GM10266 (cell line): ENCODE measurements around the gene MMD2.

Source experiments
- DNase-seq: peaks from one replicate; pipeline ENCODE4 v3.0.0; 2012; ENCODE audit errors: extremely low spot score
- TF ChIP-seq, protein P1 (sequence below): IDR thresholded peaks from 2 replicates; pipeline ENCODE4 v1.5.1; 2012; ENCODE audit warnings: mild to moderate bottlenecking, low read depth; ENCODE audit not compliant: control insufficient read depth, insufficient read depth; ENCODE audit errors: missing control alignments

MMD2 gene

DNA sequence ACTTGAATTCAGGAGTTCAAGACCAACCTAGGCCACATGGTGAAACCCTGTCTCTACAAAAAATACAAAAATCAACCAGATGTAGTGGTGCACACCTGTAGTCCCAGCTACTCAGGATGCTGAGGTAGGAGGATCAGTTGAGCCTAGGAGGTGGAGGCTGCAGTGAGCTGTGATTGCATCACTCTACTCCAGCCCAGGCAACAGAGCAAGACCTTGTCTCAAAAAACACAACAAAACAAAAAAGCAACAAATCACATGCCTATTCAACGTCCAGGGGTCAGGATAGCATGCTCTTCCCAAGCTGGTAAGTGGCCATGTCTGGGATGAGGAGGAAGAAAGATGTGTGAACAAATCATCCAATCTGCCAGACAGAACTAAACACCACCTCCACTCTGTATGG lies 69.3 kb downstream of the MMD2 start:
- TF ChIP-seq, protein P1, sequence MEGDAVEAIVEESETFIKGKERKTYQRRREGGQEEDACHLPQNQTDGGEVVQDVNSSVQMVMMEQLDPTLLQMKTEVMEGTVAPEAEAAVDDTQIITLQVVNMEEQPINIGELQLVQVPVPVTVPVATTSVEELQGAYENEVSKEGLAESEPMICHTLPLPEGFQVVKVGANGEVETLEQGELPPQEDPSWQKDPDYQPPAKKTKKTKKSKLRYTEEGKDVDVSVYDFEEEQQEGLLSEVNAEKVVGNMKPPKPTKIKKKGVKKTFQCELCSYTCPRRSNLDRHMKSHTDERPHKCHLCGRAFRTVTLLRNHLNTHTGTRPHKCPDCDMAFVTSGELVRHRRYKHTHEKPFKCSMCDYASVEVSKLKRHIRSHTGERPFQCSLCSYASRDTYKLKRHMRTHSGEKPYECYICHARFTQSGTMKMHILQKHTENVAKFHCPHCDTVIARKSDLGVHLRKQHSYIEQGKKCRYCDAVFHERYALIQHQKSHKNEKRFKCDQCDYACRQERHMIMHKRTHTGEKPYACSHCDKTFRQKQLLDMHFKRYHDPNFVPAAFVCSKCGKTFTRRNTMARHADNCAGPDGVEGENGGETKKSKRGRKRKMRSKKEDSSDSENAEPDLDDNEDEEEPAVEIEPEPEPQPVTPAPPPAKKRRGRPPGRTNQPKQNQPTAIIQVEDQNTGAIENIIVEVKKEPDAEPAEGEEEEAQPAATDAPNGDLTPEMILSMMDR, result no peak
- no peak for DNase-seq

DNA sequence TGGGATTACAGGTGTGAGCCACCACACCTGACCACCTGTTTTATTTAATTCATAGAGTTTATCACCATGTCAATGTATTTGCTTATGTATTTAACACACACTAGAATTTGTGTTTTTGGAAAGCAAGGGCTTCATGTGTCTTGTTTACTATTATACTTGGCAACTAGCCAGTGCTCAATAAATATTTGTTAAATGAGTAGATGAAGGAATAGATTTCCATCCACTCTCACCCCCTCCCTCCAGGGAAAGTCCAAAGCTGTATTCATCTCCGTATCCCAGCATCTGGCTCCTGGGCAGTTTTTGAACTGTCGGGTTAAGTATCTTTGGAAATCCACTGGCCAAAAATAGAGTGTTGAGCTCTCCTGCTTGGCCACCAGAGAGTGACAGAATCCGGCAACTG lies 70.8 kb downstream of the MMD2 start:
- TF ChIP-seq, protein P1, result no peak
- DNase-seq, result no peak

DNA sequence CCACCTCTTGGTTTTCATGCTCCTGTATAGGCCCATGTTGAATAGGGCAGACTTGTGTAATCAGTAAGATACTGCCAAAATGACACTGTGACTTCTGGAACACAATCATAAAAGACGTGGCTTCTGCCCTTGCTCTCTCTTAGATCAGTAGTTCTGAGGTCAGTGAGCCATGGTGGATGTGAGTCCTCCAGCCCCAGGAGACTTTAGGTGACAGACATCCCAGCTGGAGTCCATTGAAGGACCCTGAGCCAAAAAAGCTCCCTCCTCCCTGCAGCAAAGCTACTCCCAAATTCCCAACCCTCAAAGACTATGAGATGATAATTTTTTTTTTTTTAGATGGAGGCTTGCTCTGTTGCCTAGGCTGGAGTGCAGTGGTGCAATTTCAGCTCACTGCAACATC lies 72.3 kb downstream of the MMD2 start:
- DNase-seq, result no peak
- TF ChIP-seq, protein P1, result no peak

DNA sequence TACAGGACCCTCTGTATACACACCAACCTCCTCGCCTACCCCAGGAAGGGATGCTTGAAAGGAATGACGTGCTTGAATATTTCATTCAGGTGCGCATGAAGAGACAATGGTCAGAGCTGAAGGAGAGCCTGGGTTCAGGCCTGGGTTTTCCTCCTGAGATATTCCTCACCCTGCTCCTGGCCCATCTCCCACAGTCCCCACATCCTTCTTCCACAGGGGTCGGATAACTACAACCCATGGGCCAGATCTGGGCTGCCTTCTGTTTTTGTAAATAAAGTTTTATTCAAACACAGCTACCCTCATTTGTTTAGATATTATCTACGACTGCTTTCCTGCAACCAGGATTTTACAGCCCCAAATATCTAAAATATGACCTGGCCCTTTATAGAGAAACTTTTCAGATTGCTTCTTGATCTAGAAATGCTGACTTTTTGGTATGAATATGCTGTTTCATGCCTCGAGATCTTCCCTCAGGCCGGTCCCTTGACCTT lies 73.6 kb downstream of the MMD2 start:
- TF ChIP-seq, protein P1, result no peak
- no peak for DNase-seq

DNA sequence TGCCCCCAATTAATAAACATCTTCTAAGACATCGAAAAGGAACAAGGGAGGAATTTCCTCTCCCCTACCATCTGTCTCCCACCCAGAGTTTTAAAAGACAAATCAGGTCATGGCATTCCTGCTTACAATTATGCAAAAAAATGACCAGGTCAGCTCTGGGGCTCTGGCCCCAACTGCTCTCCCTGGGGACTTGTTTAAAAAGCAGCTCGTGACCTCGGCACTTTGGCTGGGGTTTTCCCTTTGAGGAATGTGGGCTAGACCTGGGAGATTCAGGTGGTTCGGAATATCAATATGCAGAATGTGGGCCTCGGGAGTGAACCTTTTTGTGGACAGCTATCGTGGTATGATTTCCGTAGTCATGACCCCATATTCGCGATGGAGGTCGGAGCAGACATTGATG lies 74.8 kb downstream of the MMD2 start:
- no peak for DNase-seq
- TF ChIP-seq, protein P1, result no peak

DNA sequence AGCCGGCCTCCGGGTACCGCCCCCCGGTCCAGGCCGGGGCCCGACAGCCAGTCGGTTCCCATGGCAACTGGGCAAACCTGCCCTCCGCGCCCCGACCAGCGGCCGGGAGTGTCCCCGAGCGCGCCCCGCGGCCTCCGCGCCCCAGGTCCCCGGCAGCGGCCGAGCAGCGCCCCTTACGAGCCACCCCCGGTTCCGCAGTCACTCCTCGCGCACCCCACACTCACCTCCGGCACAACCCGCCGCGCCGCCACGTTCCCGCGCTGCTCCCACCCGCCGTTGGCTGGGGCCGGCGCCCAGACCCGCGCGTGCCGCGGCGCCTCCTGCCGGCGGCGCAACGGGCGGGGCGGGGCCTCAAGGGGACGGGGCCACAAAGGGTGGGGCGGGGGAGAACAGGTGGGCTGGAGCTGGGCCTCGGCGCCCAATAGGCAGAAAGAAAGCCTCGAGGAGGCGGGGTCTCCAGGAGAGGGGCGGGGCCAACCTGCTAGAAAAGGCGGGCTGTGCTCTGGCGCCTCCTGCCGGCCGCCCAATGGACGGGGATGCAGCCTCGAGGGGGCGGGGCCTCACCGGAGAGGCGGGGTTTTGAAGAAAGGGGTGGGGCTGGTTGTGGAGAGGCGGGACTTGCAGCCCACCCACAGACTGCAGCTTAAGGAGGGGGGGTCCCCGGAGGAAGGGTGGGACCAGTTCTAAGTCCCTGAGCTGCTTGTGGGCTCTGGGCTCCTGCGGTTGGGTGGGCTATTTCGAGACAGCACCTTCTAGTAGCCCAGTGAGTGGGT lies 75.4 kb downstream of the MMD2 start, which contains the start of gene RADIL:
TSS of gene RADIL (minus strand) at position 345 of the 773 bp plus-strand sequence. CDS start 5,577 bp downstream, outside the sequence.
- TF ChIP-seq, protein P1, result peak; percentile 51
- DNase-seq, result peak; percentile 97

DNA sequence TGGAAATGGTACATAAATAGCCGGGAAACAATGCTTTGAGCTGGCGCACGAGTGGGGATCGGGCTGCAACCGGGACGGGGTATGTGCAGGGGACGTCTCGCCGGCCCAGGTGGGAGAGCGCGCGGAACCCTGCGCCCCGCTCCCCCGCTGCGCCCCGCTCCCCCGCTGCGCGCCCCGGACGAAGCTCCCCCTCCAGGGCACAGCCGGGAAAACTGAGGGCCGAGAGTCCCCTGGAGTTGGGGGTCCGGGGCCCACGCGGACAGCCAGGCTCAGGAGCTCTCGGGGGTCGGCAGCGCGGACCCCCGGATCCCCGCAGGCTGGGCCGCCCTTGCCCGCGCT lies 76.0 kb downstream of the MMD2 start:
- DNase-seq, result no peak
- TF ChIP-seq, protein P1, result no peak
